ENCODE results near the gene WASHC2A. TPM values are rescaled to one million over a fixed set of nuclear protein-coding genes. Genes with fewer than 3 reads are reported as not detected.
"Not testable (repeated sequence)": the region's sequence is repeated elsewhere in the genome, so short reads cannot be mapped to it uniquely, and the experiment has no call there.

WASHC2A gene
- total RNA-seq, 1 donor from 2014 or later = 42.3 TPM

GRCh38 chr10:50152792-50153272, 85.1 kb downstream of the WASHC2A start:
- no peak for DNase-seq (ENCODE audit: low spot score)

DNA sequence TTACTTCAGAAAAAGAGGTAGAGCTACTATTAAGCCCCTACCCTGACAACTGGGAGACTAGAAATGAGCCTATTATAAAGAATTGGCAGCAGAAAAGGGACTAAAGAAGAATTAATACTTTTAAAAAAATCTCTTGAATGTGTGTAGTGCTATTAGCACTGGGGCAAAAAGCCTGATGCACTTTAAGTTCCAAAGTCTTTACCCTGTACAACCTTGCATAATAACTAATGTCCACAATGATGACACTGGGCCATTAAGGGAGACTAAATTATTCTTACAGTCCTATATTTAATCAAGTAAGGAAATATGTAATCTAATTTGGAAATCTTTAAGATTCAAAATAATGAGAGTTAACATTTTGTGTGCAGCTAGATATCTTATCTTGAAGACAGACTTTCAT, 90.1 kb downstream of the WASHC2A start:
- DNase-seq (ENCODE audit: low spot score) = not testable (repeated sequence)

GRCh38 chr10:50159856-50160255, 92.1 kb downstream of the WASHC2A start:
- DNase-seq (ENCODE audit: low spot score) = not testable (repeated sequence)

DNA sequence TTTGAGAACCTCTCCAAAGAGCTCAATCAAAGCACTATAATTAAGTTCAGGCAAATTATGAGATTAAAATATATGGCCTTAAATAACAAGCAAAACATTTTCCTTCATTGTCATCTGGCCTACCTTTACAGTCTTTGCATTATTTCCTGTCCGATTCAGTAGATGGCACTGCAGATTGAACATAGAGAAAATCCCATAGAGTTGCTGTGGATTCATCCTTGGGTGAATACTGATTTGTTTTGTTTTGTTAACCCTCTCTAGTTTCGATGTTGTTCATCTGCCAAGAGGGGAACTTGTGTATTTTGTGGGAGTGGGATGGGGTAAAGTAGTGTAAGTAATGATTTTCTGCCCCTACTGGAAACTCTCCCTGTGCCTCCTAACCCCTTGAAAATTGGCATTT, 97.3 kb downstream of the WASHC2A start:
- DNase-seq (ENCODE audit: low spot score) = not testable (repeated sequence)

- not testable (repeated sequence) for DNase-seq (ENCODE audit: low spot score)
Observed at GRCh38 chr10:50167833-50168232, 100.1 kb downstream of the WASHC2A start.

GRCh38 chr10:50169506-50169905, 101.8 kb downstream of the WASHC2A start:
- DNase-seq (ENCODE audit: low spot score) = not testable (repeated sequence)

- DNase-seq (ENCODE audit: low spot score) = not testable (repeated sequence)
Observed at GRCh38 chr10:50174788-50175525, 107.2 kb downstream of the WASHC2A start.

Other genes with a start within 250 kb of the WASHC2A start
- gene PARG, start 125.9 kb upstream of the WASHC2A start, total RNA-seq = 22.3 TPM
- 20.7 TPM for gene TIMM23B, start 125.9 kb upstream of the WASHC2A start, total RNA-seq
- gene AGAP6, start 79.5 kb upstream of the WASHC2A start, total RNA-seq = 15.0 TPM
- 2.4 TPM for gene ASAH2, start 183.6 kb downstream of the WASHC2A start, total RNA-seq

Data from mesenteric fat pad (tissue), 1 donor.